CD4-positive, alpha-beta T cell treated with Interleukin-15 for 4 hours (primary cell): Measurements from ENCODE around the gene YY1.
"Not testable (repeated sequence)": the region's sequence is repeated elsewhere in the genome, so short reads cannot be mapped to it uniquely, and the experiment has no call there.

Experiments used
- DNase-seq: peaks from one replicate; pipeline ENCODE4 v3.0.0-alpha.2; 2020; ENCODE audit warnings: low spot score

YY1 gene

DNA sequence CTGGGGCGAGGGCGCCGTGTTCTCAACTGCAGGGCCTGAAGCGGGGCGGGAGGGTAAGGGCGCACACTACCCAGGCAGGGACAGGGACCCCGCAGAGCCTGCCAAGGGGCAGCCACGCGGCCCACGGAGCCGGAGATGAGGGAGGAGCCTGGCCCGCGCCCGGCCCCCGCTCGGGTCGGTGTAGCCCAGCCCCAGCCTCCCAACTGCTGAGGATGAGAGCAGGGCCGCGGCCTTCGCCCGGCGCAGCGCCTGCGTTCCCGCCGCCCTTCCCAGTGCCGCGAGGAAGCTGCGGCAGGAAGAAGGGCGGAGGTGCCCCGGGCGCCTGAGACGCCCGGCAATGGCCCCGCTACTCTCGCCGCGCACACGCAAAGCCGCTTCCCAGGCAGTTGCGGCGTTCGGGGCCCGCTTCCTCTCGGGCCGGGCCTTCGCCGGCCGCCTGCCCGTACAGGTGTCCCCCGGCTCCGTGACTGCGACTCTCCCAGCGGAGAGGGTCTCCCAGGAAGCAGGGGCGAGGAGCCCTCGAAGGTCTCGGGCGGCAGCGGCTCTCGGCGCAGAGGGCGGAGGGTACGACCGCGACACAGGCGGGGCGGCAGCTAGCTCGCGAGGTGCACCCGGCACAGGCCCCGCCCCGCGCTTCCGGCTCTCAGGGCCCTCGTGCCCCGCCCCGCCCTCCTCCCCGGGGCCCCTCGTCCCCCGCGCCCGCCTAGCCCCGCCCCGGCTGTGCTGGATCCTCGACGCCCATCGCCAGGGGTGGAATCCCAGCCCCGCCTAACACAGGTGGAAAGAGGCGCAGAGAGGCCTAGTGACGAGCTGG, 24.8 kb upstream of the YY1 start:
- peak; percentile 89 for DNase-seq

DNA sequence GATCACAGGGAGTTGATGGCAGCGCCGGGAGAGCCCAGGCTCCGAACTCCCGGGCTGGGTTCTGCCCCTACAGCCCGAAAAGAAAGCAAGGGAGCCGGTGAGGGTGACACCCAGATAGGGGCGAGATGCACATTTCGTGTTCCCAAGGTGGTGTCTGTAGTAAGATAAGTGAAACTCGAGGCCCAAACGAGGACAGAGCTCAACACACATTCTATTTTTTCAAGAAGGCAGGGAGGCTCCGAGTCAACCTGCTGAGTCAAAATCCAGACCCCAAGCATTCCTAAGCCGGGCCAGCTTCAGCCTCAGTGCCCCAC, 24.2 kb upstream of the YY1 start:
- no peak for DNase-seq

DNA sequence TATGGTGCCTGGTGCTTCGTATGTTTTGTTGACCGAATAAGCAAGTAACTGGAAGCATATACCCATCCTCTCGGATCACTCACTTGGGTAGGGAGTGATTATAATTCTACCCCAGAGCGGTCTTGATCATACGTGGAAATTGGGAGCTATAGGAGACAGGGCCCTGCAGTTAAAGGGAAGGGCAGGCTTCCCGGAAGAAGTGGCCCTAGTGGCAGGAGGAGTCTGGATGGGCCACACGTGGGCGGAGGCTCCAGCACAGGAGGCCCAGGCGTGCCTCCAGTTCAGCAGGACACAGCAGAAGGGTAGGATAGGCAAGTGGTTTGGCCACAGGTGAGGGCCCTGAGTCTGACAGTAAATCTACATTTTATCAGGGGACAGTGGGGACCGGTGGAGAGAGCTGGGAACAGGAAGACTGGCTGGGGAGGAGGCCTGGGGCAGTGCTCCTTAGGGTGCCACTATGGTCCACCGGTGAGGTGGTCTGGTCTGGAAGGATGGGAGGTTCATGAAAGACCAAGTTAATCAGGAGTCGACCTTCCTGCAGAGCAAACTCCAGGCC, 23.5 kb upstream of the YY1 start:
- DNase-seq: no peak

DNA sequence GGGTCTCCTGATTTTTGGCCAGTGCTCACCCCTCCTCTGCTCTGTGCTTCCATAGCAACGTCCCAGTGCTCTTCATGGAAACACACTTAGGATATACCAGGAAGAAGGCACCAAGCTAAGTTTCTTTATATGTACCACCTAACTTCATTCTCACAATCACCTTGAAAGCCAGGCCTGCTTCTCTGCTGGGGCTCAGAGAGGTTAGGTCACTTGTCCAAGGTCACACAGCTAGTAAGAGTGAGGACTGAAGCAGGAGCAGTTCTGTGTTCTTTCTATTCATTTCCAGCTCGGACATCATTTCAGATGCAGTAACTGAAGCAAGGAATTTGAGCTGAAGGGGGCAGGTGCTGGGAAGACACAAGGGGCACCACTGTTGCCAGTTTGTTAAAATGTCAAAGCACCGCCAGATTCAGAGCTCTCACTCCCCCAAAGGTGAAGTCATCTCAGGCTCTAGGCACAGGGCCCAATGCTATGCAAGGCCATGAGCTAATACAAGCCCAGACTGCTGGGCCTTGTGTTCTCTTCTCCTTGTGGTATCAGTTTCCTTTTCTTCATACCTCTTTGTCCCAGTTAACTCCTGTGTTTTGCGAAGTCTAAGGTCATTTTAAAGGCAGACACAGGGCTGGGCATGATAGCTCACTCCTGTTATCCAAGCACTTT, 19.7 kb upstream of the YY1 start:
- DNase-seq: no peak

DNA sequence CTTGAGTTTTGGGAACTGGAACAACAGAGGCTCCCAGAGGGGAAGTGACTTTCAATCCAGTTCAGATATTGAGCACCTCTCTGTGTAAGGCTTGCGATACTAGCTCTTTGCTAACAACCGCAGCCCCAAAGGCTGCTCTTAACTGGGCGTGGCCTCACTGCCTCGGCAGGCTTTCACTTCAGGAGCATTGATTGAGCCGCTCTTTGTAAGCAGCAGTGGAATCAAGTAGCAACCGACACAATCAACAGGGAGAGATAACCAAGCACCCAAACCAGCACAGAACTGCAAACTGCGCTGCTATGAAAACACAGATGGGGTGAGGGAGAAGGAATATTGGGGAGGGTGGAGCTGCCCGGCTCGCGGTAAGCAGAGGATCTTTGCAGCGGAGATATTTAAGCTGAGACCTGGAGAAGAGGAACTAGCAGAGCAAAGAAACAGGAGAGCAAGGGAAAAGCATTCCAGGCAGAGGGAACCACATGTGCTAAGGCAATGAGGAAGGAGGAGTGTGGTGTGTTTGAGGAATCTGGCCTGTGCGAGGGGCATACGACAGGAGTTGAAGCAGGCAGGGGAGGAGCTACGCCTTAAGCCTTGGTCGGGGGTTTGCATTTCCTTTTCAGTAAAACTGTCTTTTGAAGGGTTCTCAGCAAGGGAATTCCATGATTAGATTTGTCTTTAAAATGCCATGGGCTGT, 17.3 kb upstream of the YY1 start:
- peak; percentile 77 for DNase-seq

DNA sequence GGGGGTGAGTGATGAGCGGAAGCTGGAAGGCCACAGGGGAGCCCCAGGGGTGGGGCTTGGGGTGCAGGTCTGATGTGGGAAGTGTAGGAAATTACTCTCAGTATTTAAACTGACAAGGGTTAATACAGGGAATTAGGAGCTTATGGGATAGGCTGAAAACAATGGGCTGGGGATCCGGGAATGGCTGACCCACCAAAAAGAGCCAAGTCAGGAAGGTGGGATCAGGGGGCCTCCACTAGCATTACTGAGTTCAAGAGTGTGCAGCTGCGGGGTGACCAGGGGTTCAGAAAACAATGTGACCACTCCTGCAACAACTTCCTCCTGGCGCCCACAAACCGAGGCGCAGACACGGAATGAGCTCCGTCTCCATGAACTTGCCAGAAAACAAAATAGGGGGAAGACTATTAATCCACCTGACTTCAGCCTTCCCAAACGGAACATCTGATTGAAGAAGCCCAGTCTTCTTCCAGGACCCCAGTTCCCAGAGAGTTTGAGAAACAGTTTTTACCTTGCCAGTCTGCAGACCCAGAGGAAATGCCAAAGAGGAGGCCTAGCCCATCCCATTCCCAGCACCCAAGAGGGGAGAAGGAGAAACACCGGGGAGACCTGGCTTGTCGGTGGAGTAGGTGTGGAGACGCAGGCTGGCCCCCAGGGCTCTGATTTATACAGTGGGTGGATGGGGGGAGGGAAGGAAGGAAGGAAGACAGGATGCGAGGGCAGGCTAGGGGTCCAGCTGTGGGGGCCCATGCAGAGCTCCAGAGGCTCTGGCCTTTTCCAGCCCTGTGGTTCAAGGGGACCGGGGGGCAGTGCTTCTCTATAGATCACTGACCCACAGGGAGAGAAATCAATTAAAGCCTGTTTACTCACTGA, 16.5 kb upstream of the YY1 start:
- no peak for DNase-seq

DNA sequence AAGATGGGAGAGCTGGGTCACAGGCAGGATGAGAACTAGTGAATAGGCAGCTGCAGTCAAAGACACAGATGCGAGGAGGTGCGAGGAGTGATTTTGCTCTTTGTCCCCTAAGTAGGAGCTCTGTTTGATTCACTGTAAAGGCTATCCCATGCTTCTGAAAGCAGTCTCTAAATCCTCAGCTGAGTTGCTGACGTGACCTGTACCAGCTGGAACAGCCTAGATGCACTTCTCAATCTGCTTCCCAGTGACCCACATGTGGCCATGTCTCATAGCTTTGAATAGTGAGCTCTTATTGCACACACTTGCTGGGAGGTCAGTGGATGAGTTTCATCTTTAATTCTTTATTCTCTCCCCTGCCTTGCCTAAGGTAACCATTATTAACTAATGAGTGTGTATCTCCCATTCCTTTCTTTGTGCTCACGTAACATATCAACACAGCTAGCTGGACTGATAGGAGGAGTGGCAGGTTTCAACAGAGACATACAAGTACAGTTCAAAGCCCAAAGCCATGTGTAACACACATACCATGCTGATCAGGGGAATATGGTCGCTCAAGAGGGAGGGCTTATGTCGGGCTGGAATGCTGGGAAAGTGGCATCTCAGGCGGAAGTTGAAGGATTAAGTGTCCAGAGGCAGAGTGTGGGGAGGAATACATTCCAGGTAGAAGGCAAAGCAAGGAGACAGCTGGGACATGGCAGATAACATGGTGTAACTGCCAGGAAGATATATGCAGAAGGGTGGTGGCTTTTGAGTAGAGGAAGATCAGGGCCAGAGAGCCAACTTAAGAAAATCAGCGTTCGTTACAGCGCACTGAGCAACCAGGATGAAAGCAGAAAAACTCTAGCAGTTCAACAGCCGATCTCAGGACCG, 15.4 kb upstream of the YY1 start:
- DNase-seq: no peak

DNA sequence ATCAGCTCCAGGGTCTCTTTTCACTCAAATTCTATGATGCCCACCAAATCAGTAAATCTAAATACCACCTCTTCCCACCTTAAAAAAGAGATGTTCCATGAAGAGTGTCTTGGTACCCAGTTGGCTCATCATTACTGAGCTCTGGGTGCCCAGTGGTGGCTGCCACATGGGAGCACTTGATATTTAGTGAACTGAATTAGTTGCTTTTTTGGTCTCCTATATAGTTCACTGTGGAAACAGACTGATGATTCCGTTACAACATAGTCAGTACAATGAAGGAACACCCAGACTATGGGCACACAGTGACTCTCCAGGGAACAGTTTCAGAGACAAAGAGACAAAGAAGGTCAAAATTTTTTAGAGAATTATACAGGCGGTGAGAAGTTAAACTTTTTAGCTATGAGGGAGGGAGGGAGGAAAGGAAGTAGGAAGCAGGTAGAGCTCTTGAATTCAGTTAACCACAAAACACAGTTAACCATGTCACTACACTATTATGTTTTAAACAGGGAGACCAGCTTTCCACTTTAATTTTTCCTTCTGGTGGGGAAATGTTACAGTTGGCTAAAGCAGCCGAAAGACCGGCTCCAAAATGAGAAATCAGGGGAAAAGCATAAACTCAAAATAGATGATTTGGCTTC, 14.6 kb upstream of the YY1 start:
- DNase-seq: no peak

DNA sequence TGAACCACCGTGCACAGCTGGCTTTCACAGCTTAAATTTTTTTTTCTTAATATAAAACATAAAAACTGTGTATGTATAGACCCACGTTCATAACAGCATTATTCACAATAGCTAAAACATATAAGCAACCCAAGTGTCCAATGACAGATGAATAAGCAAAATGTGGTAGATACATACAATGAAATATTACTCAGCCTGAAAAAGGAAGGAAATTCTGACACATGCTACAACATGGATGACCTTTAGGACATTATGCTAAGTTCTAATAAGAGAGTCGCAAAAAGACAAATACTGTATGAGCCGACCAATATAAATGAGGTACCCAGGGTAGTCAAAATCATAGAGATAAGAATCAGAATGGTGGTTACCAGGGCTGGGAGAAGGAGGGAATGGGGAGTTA, 13.8 kb upstream of the YY1 start:
- no peak for DNase-seq

DNA sequence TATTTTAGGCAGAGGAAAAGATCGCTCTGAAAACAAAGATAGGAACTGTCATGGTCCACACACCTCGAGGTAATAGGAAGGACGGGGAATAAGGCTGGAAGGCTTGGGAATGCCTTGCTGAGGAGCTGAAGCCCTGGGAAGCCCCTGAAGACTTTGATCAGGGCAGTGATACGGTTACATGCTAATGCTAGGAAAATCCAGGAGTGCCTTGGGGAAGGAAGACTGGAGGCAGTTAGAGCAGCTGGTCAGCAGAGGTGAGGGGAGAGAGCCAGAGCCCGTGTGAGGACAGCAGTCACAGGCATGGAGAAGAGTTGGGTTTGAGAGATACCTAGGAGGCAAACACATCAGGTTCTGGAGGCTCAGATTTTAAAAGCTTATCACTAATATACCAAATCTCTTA, 8.6 kb upstream of the YY1 start:
- DNase-seq: no peak

DNA sequence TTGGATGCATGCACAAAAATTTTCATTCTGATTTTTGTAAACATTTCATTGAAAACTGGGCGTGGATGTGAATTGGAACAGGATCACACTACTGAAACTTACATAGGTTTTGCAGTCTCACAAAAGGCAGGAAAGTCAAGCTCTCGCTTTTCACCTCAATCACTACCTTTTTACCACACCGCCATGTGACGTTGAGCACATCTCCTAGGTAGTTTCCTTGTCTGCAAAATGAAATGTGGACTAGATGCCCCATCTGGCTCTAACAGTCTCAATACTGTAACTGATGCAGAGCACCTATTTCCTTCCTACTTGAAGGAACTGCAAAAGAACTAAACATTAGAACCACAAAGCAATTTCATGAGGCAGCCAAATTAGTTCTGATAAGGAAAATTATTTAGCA, 4.4 kb upstream of the YY1 start:
- no peak for DNase-seq

DNA sequence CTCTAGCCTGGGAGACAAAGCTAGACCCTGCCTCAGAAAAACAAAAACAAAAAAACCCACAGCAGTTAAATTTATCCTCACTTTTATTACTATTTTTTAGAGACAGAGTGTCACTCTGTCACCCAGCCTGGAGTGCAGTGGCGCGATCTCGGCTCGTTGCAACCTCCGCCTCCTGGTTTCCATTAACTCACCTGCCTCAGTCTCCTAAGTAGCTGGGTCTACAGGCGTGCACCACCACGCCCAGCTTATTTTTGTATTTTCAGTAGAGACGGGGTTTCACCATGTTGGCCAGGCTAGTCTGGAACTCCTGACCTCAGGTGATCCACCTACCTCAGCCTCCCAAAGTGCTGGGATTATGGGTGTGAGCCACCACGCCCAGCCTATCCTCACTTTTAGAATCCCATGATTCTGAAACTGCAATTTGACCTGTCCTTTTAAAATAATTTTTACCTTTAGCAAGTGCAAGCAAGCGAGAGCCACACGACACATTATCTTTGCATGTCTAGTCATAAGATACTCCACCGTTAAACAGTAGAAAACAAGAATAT, 2.6 kb upstream of the YY1 start:
- not testable (repeated sequence) for DNase-seq

DNA sequence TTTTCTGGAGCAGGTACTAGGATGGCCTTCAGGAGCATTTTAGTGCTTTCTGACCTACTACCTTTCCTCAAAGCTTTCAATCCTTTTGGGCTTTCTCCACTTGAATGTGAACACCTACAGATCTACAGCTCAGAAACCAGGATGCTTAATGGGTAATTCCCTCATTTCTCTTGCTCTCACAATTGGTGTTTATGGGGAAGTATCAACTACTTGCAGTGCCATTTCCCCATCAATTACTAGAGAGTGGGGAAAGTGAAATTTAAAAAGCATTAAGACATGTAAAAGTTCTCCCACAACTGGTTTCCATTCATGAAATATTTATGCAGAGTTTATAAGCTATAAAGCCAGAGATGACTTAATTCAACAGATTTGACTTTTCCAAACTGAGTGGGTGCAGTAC, 2.1 kb upstream of the YY1 start:
- no peak for DNase-seq

DNA sequence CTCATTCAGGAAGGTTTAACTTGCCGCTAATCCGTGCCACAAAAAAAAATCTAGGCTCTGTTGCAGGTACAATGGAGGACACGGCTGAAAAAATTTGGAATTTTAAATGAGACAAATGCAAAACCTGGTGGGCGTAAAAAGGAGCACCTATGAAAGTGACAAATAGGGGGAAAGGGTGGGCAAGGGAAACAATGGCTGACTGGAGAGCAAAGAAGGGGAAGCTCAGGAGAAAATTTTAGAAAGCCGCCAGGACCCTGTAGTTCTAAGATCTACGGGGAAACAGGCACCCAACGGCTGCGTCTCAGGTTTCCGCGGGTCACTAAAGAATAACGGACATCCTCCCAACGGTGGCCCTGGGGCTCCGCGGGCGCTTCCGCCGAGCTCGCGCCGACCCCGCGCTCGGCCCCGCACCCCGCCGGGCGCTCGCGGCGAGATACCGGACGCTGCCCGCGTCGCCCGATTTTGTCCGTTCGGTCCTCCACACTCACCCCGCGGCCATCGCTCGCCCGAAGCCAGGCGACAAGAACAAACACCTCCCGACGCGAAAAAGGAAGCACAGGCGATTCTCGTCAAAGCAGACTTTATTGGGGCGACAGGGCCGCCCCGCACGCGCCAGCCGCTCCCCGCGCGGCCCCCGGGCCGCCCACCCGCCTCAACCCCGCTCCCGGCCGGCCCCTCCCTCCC, 1.1 kb upstream of the YY1 start:
- DNase-seq: peak; percentile 49

DNA sequence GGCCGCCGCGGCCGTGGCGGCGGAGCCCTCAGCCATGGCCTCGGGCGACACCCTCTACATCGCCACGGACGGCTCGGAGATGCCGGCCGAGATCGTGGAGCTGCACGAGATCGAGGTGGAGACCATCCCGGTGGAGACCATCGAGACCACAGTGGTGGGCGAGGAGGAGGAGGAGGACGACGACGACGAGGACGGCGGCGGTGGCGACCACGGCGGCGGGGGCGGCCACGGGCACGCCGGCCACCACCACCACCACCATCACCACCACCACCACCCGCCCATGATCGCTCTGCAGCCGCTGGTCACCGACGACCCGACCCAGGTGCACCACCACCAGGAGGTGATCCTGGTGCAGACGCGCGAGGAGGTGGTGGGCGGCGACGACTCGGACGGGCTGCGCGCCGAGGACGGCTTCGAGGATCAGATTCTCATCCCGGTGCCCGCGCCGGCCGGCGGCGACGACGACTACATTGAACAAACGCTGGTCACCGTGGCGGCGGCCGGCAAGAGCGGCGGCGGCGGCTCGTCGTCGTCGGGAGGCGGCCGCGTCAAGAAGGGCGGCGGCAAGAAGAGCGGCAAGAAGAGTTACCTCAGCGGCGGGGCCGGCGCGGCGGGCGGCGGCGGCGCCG, 381 bp downstream of the YY1 start:
- DNase-seq: no peak

DNA sequence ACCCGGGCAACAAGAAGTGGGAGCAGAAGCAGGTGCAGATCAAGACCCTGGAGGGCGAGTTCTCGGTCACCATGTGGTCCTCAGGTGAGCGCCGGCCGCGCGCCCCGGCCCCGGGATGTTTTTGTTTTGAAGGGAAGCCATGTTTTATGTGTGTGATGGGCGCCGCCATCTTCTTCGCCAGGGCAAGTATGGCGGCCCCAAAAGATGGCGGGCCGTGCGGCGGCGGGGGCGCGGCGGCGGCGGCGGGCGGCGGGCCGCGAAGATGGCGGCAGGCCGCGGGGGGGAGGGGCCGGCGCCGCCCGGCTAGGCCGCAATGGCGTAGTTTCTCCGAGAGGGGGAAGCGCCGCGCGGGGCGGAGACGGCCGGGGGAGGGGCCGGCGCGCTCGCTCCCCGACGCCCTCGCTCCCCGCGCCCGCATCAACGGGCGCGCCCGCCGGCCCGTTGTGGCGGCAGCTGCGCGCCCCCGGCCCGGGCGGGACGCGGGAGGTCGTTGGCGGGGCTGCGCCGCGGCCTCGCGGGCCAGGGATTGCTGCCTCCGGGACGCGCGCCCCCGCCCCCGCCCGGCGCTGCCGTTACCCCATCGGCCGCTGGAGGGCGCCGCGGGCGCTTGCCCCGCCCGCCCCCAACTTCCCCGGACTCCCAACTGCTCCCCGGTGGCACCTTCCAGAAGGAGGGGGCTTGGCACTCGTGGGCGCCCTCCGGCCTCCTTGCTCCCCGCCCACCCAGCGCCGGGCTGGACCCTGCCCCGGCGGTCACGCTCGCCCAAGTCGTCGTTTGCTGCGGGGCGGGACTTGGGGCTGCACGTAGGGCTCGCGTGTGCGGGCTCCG, 1.1 kb downstream of the YY1 start:
- DNase-seq: peak; percentile 88

DNA sequence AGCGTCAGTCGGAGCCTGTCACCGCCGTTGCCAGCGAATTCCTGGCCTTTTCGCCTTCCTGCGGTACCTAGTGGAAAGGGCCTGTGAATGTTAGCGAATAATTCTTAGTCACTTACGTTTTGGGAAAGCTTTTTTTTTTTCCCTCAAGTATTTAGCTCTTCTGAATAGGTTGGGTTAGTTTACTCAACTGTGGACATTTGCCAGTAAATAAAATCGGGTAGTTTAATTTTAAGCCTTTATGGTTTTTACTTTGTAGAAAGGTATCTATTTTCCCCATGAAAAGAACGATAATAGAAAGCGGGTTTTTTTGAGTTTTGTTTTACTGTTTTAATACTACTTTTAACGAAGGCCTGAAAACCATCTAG, 1.7 kb downstream of the YY1 start:
- no peak for DNase-seq

DNA sequence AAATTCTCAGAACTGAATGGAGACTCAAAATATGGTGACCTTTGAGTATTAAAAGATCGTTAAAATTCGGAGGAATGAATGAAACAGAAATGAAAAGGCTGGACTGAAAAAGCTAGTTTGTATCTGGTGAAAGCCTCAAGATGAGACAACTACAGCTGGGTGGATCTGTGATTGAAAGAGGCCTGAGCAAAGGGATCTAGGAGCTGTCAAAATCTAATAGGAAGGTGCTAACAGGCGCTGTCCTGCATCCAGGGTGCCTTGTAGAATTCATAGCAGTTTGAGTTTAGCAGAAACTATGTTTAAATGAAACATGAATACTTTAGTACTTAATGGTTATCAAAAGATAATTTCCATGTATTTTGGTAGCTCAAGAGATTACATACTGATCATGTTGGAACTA, 2.3 kb downstream of the YY1 start:
- no peak for DNase-seq
